ENCODE results near the gene TRIM66.

TRIM66 gene

GRCh38 chr11:8706673-8707432, 24.4 kb upstream of the TRIM66 start:
- Histone ChIP-seq H3K27me3 (ENCODE audit: insufficient read depth, low read length, poor library complexity) (no peaks in the 10 kb centered on the region), H3K4me3 (ENCODE audit: low read length) (no peak overlapping the region), H2BK120ac (ENCODE audit: low read depth, low read length) (no peak overlapping the region), H3K4me1 (ENCODE audit: control insufficient read depth, low read depth, low read length) (no peaks in the 10 kb centered on the region), H3K79me2 (ENCODE audit: control insufficient read depth, insufficient read depth, low read length) (no peaks in the 10 kb centered on the region), H3K18ac (ENCODE audit: low read length) (no peak overlapping the region), H2BK5ac (ENCODE audit: low read length) (no peak overlapping the region), H3K56ac (ENCODE audit: low read length) (no peak overlapping the region), H2AK5ac (ENCODE audit: low read length) (no peak overlapping the region), H3K4ac (ENCODE audit: low read depth, low read length) (no peak overlapping the region), H3K4me2 (ENCODE audit: low read length) (no peak overlapping the region), H3K36me3 (ENCODE audit: control insufficient read depth, insufficient read depth, low read length) (peaks cover 1% of the 10 kb centered on the region), H3K79me1 (ENCODE audit: low read length) (no peaks in the 10 kb centered on the region), H3K27ac (ENCODE audit: low read depth, low read length) (no peak overlapping the region), H3K23ac (ENCODE audit: low read length) (no peak overlapping the region), H2BK15ac (replicated peaks; ENCODE audit: low read depth) (no peak overlapping the region), H3K9ac (ENCODE audit: low read length) (no peak overlapping the region), H4K8ac (ENCODE audit: low read depth, low read length) (no peak overlapping the region), H4K5ac (ENCODE audit: low read length) (no peak overlapping the region)
- WGBS (ENCODE audit: extremely low coverage, insufficient coverage, low lambda C conversion rate), result no CpG with 5 or more reads among the region's 14 CpGs
- DNase-seq, result no peak

DNA sequence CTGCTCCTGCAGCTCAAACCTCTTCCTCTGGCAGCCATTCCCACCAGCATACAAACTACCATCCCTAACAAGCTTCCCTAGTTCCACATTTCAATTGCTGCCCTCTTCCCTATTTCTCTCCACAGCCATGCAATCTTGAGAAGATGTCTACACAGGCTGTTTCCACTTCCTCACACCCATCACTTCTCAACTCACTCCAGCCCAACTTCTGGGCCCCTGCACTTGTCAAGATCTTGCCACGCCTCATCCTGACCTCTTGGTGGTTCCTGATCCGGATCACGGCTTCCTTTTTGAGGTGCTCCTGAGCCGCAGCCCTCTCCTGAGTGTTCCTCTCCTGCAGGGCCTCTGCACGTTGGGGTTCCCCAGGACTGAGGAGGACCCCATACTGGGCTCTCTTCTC, 22.7 kb upstream of the TRIM66 start:
- no peaks in the 10 kb centered on the region for H3K79me1 ChIP-seq (ENCODE audit: low read length)
- H2BK5ac ChIP-seq (ENCODE audit: low read length), result no peak overlapping the region
- no peak overlapping the region for H3K27ac ChIP-seq (ENCODE audit: low read depth, low read length)
- H2BK15ac ChIP-seq (replicated peaks; ENCODE audit: low read depth), result no peak overlapping the region
- H3K23ac ChIP-seq (ENCODE audit: low read length), result no peak overlapping the region
- peaks cover 1% of the 10 kb centered on the region for H3K36me3 ChIP-seq (ENCODE audit: control insufficient read depth, insufficient read depth, low read length)
- no peaks in the 10 kb centered on the region for H3K27me3 ChIP-seq (ENCODE audit: insufficient read depth, low read length, poor library complexity)
- WGBS (ENCODE audit: extremely low coverage, insufficient coverage, low lambda C conversion rate), result no CpG with 5 or more reads among the region's 5 CpGs
- no peak overlapping the region for H3K18ac ChIP-seq (ENCODE audit: low read length)
- H3K56ac ChIP-seq (ENCODE audit: low read length), result no peak overlapping the region
- no peak overlapping the region for H4K5ac ChIP-seq (ENCODE audit: low read length)
- H3K9ac ChIP-seq (ENCODE audit: low read length), result no peak overlapping the region
- no peak for DNase-seq
- H3K4me1 ChIP-seq (ENCODE audit: control insufficient read depth, low read depth, low read length), result peaks cover 5% of the 10 kb centered on the region
- H2AK5ac ChIP-seq (ENCODE audit: low read length), result no peak overlapping the region
- H4K8ac ChIP-seq (ENCODE audit: low read depth, low read length), result no peak overlapping the region
- H3K79me2 ChIP-seq (ENCODE audit: control insufficient read depth, insufficient read depth, low read length), result no peaks in the 10 kb centered on the region
- no peak overlapping the region for H2BK120ac ChIP-seq (ENCODE audit: low read depth, low read length)
- H3K4me2 ChIP-seq (ENCODE audit: low read length), result no peak overlapping the region
- no peak overlapping the region for H3K4ac ChIP-seq (ENCODE audit: low read depth, low read length)
- no peak overlapping the region for H3K4me3 ChIP-seq (ENCODE audit: low read length)

- Histone ChIP-seq H2BK15ac (replicated peaks; ENCODE audit: low read depth) (no peak overlapping the region), H3K18ac (ENCODE audit: low read length) (no peak overlapping the region), H3K9ac (ENCODE audit: low read length) (no peak overlapping the region), H2BK5ac (ENCODE audit: low read length) (no peak overlapping the region), H4K8ac (ENCODE audit: low read depth, low read length) (no peak overlapping the region), H3K79me2 (ENCODE audit: control insufficient read depth, insufficient read depth, low read length) (no peaks in the 10 kb centered on the region), H3K79me1 (ENCODE audit: low read length) (no peaks in the 10 kb centered on the region), H4K5ac (ENCODE audit: low read length) (no peak overlapping the region), H3K4me3 (ENCODE audit: low read length) (no peak overlapping the region), H3K36me3 (ENCODE audit: control insufficient read depth, insufficient read depth, low read length) (peaks cover 1% of the 10 kb centered on the region), H3K4ac (ENCODE audit: low read depth, low read length) (no peak overlapping the region), H2AK5ac (ENCODE audit: low read length) (no peak overlapping the region), H2BK120ac (ENCODE audit: low read depth, low read length) (no peak overlapping the region), H3K4me1 (ENCODE audit: control insufficient read depth, low read depth, low read length) (peaks cover 13% of the 10 kb centered on the region), H3K27me3 (ENCODE audit: insufficient read depth, low read length, poor library complexity) (no peaks in the 10 kb centered on the region), H3K4me2 (ENCODE audit: low read length) (no peak overlapping the region), H3K23ac (ENCODE audit: low read length) (no peak overlapping the region), H3K56ac (ENCODE audit: low read length) (no peak overlapping the region), H3K27ac (ENCODE audit: low read depth, low read length) (no peak overlapping the region)
- no peak for DNase-seq
- no CpG with 5 or more reads among the region's 2 CpGs for WGBS (ENCODE audit: extremely low coverage, insufficient coverage, low lambda C conversion rate)
These were observed 21.7 kb upstream of the TRIM66 start for GRCh38 chr11:8704136-8704535.

- H2BK5ac ChIP-seq (ENCODE audit: low read length), result no peak overlapping the region
- H3K4me3 ChIP-seq (ENCODE audit: low read length), result no peak overlapping the region
- peaks cover 1% of the 10 kb centered on the region for H3K36me3 ChIP-seq (ENCODE audit: control insufficient read depth, insufficient read depth, low read length)
- peaks cover 17% of the 10 kb centered on the region for H3K4me1 ChIP-seq (ENCODE audit: control insufficient read depth, low read depth, low read length)
- H3K4me2 ChIP-seq (ENCODE audit: low read length), result no peak overlapping the region
- no peak overlapping the region for H3K18ac ChIP-seq (ENCODE audit: low read length)
- DNase-seq, result no peak
- H3K56ac ChIP-seq (ENCODE audit: low read length), result no peak overlapping the region
- H3K4ac ChIP-seq (ENCODE audit: low read depth, low read length), result no peak overlapping the region
- no peak overlapping the region for H3K23ac ChIP-seq (ENCODE audit: low read length)
- no peak overlapping the region for H2BK120ac ChIP-seq (ENCODE audit: low read depth, low read length)
- H3K27me3 ChIP-seq (ENCODE audit: insufficient read depth, low read length, poor library complexity), result no peaks in the 10 kb centered on the region
- H2AK5ac ChIP-seq (ENCODE audit: low read length), result no peak overlapping the region
- no peak overlapping the region for H2BK15ac ChIP-seq (replicated peaks; ENCODE audit: low read depth)
- no CpG with 5 or more reads among the region's 14 CpGs for WGBS (ENCODE audit: extremely low coverage, insufficient coverage, low lambda C conversion rate)
- no peaks in the 10 kb centered on the region for H3K79me1 ChIP-seq (ENCODE audit: low read length)
- H4K5ac ChIP-seq (ENCODE audit: low read length), result no peak overlapping the region
- no peak overlapping the region for H3K27ac ChIP-seq (ENCODE audit: low read depth, low read length)
- H3K9ac ChIP-seq (ENCODE audit: low read length), result no peak overlapping the region
- no peak overlapping the region for H4K8ac ChIP-seq (ENCODE audit: low read depth, low read length)
- no peaks in the 10 kb centered on the region for H3K79me2 ChIP-seq (ENCODE audit: control insufficient read depth, insufficient read depth, low read length)
These were observed 20.1 kb upstream of the TRIM66 start for GRCh38 chr11:8702598-8702915.

GRCh38 chr11:8701891-8702597, 19.6 kb upstream of the TRIM66 start:
- Histone ChIP-seq H3K23ac (ENCODE audit: low read length) (no peak overlapping the region), H4K8ac (ENCODE audit: low read depth, low read length) (no peak overlapping the region), H2BK120ac (ENCODE audit: low read depth, low read length) (no peak overlapping the region), H3K36me3 (ENCODE audit: control insufficient read depth, insufficient read depth, low read length) (no peaks in the 10 kb centered on the region), H3K27me3 (ENCODE audit: insufficient read depth, low read length, poor library complexity) (no peaks in the 10 kb centered on the region), H3K56ac (ENCODE audit: low read length) (no peak overlapping the region), H3K4me3 (ENCODE audit: low read length) (no peak overlapping the region), H2BK5ac (ENCODE audit: low read length) (no peak overlapping the region), H3K9ac (ENCODE audit: low read length) (no peak overlapping the region), H3K4me2 (ENCODE audit: low read length) (no peak overlapping the region), H3K18ac (ENCODE audit: low read length) (no peak overlapping the region), H3K27ac (ENCODE audit: low read depth, low read length) (no peak overlapping the region), H3K4me1 (ENCODE audit: control insufficient read depth, low read depth, low read length) (peaks cover 17% of the 10 kb centered on the region), H3K4ac (ENCODE audit: low read depth, low read length) (no peak overlapping the region), H2AK5ac (ENCODE audit: low read length) (no peak overlapping the region), H4K5ac (ENCODE audit: low read length) (no peak overlapping the region), H3K79me2 (ENCODE audit: control insufficient read depth, insufficient read depth, low read length) (no peaks in the 10 kb centered on the region), H2BK15ac (replicated peaks; ENCODE audit: low read depth) (no peak overlapping the region), H3K79me1 (ENCODE audit: low read length) (no peaks in the 10 kb centered on the region)
- no CpG with 5 or more reads among the region's 10 CpGs for WGBS (ENCODE audit: extremely low coverage, insufficient coverage, low lambda C conversion rate)
- DNase-seq, result no peak
